HEK293 (cell line): Measurements from ENCODE around the gene CRLF2.

Source experiments
- CTCF ChIA-PET: fragments of 350-600 bp; formaldehyde crosslinking; extraction: SDS; loops from one replicate; lab custom pipeline; 2021; ENCODE audit warnings: antibody characterized with exemption; lab: Yijun Ruan, JAX
- POLR2A ChIA-PET: fragments of 300-600 bp; formaldehyde crosslinking; extraction: SDS; loops from one replicate; lab custom pipeline; 2020; ENCODE audit warnings: antibody characterized with exemption, inconsistent platforms; lab: Yijun Ruan, JAX
- H3K27ac ChIP-seq: fragments of 200-500 bp; sonication (Bioruptor generic); 2 replicates; pipeline ENCODE4 v1.5.1; 2014; ENCODE audit warnings: low read depth, low read length, control low read depth, inconsistent platforms; ENCODE audit errors: extremely low read depth
- H3K36me3 ChIP-seq, 2 experiments: fragments of 200-500 bp in 1 of 2; sonication (Bioruptor generic) in 1 of 2; 1 replicate in 1 of 2; 2 replicates in 1 of 2; pipeline ENCODE4 v1.5.1; 2014 to 2017; ENCODE audit warnings: inconsistent platforms in 2 of 2, low read length in 2 of 2; ENCODE audit not compliant: control insufficient read depth in 2 of 2, insufficient read depth in 1 of 2
- H3K4me1 ChIP-seq: fragments of 200-500 bp; sonication (Bioruptor generic); 2 replicates; pipeline ENCODE4 v1.5.1; 2014; ENCODE audit warnings: mild to moderate bottlenecking, low read length, inconsistent platforms; ENCODE audit not compliant: control insufficient read depth, insufficient read depth
- H3K4me3 ChIP-seq: 2 replicates; pipeline ENCODE4 v1.5.1; 2011; ENCODE audit warnings: low read depth, mild to moderate bottlenecking, control low read depth, low read length, moderate library complexity
- H3K9me3 ChIP-seq: fragments of 200-500 bp; sonication (Bioruptor generic); 2 replicates; pipeline ENCODE4 v1.5.1; 2014; ENCODE audit warnings: low read depth, low read length, inconsistent platforms; ENCODE audit not compliant: control insufficient read depth, insufficient read depth
- KLF16 ChIP-seq: fragments of 450-650 bp; formaldehyde crosslinking; IDR thresholded peaks from 2 replicates; pipeline ENCODE4 v1.5.1; 2017; ENCODE audit warnings: missing biosample characterization, missing genetic modification characterization
- KLF8 ChIP-seq: fragments of 450-650 bp; formaldehyde crosslinking; IDR thresholded peaks from 2 replicates; pipeline ENCODE4 v1.5.1; 2016; ENCODE audit warnings: missing biosample characterization, missing genetic modification characterization
- REPIN1 ChIP-seq: fragments of 450-650 bp; formaldehyde crosslinking; IDR thresholded peaks from 2 replicates; pipeline ENCODE4 v1.5.1; 2017; ENCODE audit warnings: missing biosample characterization, missing genetic modification characterization, low read depth
- SP7 ChIP-seq: fragments of 450-650 bp; formaldehyde crosslinking; IDR thresholded peaks from 2 replicates; pipeline ENCODE4 v1.5.1; 2016; ENCODE audit warnings: missing biosample characterization, missing genetic modification characterization
- ZBTB20 ChIP-seq: fragments of 450-650 bp; formaldehyde crosslinking; IDR thresholded peaks from 2 replicates; pipeline ENCODE4 v1.5.1; 2016; ENCODE audit warnings: missing biosample characterization, missing genetic modification characterization
- ZBTB7A ChIP-seq: fragments of 450-650 bp; formaldehyde crosslinking; IDR thresholded peaks from 2 replicates; pipeline ENCODE4 v1.5.1; 2016; ENCODE audit warnings: low read depth, missing biosample characterization, missing genetic modification characterization
- ZEB2 ChIP-seq: fragments of 450-650 bp; formaldehyde crosslinking; IDR thresholded peaks from 2 replicates; pipeline ENCODE4 v1.5.1; 2016; ENCODE audit warnings: missing biosample characterization, missing genetic modification characterization
- ZFP3 ChIP-seq: fragments of 450-650 bp; formaldehyde crosslinking; IDR thresholded peaks from 2 replicates; pipeline ENCODE4 v1.5.1; 2016; ENCODE audit warnings: low read depth, missing biosample characterization, missing genetic modification characterization
- ZFP69B ChIP-seq: fragments of 450-650 bp; formaldehyde crosslinking; IDR thresholded peaks from 2 replicates; pipeline ENCODE4 v1.5.1; 2016; ENCODE audit warnings: missing biosample characterization, missing genetic modification characterization
- ZIC2 ChIP-seq: fragments of 450-650 bp; formaldehyde crosslinking; IDR thresholded peaks from 2 replicates; pipeline ENCODE4 v1.5.1; 2016; ENCODE audit warnings: missing biosample characterization, missing genetic modification characterization
- ZNF121 ChIP-seq: fragments of 450-650 bp; formaldehyde crosslinking; IDR thresholded peaks from 2 replicates; pipeline ENCODE4 v1.5.1; 2016; ENCODE audit warnings: missing biosample characterization, missing genetic modification characterization
- ZNF157 ChIP-seq: fragments of 450-650 bp; formaldehyde crosslinking; IDR thresholded peaks from 2 replicates; pipeline ENCODE4 v1.5.1; 2016; ENCODE audit warnings: missing biosample characterization, missing genetic modification characterization
- ZNF175 ChIP-seq: fragments of 450-650 bp; formaldehyde crosslinking; IDR thresholded peaks from 2 replicates; pipeline ENCODE4 v1.5.1; 2016; ENCODE audit warnings: missing biosample characterization, missing genetic modification characterization
- ZNF211 ChIP-seq: fragments of 450-650 bp; formaldehyde crosslinking; IDR thresholded peaks from 2 replicates; pipeline ENCODE4 v1.5.1; 2016; ENCODE audit warnings: low read depth, missing biosample characterization, missing genetic modification characterization
- ZNF221 ChIP-seq: fragments of 450-650 bp; formaldehyde crosslinking; IDR thresholded peaks from 2 replicates; pipeline ENCODE4 v1.5.1; 2017; ENCODE audit warnings: missing biosample characterization, missing genetic modification characterization, borderline replicate concordance
- ZNF239 ChIP-seq: fragments of 450-650 bp; formaldehyde crosslinking; IDR thresholded peaks from 2 replicates; pipeline ENCODE4 v1.5.1; 2016; ENCODE audit warnings: missing biosample characterization, missing genetic modification characterization
- ZNF426 ChIP-seq: fragments of 450-650 bp; formaldehyde crosslinking; IDR thresholded peaks from 2 replicates; pipeline ENCODE4 v1.5.1; 2017; ENCODE audit warnings: missing biosample characterization, missing genetic modification characterization, mild to moderate bottlenecking, inconsistent platforms, moderate library complexity
- ZNF501 ChIP-seq: fragments of 450-650 bp; formaldehyde crosslinking; IDR thresholded peaks from 2 replicates; pipeline ENCODE4 v1.5.1; 2016; ENCODE audit warnings: missing biosample characterization, missing genetic modification characterization
- ZNF514 ChIP-seq: fragments of 450-650 bp; formaldehyde crosslinking; IDR thresholded peaks from 2 replicates; pipeline ENCODE4 v1.5.1; 2016; ENCODE audit warnings: missing biosample characterization, missing genetic modification characterization
- ZNF529 ChIP-seq: fragments of 450-650 bp; formaldehyde crosslinking; IDR thresholded peaks from 2 replicates; pipeline ENCODE4 v1.5.1; 2017; ENCODE audit warnings: missing genetic modification characterization, missing biosample characterization; ENCODE audit not compliant: insufficient replicate concordance
- ZNF549 ChIP-seq: fragments of 450-650 bp; IDR thresholded peaks from 2 replicates; pipeline ENCODE4 v1.5.1; 2018; ENCODE audit warnings: missing biosample characterization, missing genetic modification characterization, mild to moderate bottlenecking, inconsistent platforms, moderate library complexity
- ZNF560 ChIP-seq: fragments of 450-650 bp; formaldehyde crosslinking; IDR thresholded peaks from 2 replicates; pipeline ENCODE4 v1.5.1; 2017; ENCODE audit warnings: missing biosample characterization, missing genetic modification characterization, borderline replicate concordance
- ZNF571 ChIP-seq: fragments of 450-650 bp; formaldehyde crosslinking; IDR thresholded peaks from 2 replicates; pipeline ENCODE4 v1.5.0; 2017; ENCODE audit warnings: missing biosample characterization, missing genetic modification characterization
- ZNF585B ChIP-seq: fragments of 450-650 bp; formaldehyde crosslinking; IDR thresholded peaks from 2 replicates; pipeline ENCODE4 v1.5.1; 2016; ENCODE audit warnings: missing biosample characterization, missing genetic modification characterization
- ZNF658 ChIP-seq: fragments of 450-650 bp; formaldehyde crosslinking; IDR thresholded peaks from 2 replicates; pipeline ENCODE4; 2016; ENCODE audit warnings: missing biosample characterization, missing genetic modification characterization
- ZNF664 ChIP-seq: fragments of 450-650 bp; formaldehyde crosslinking; IDR thresholded peaks from 2 replicates; pipeline ENCODE4 v1.5.1; 2016; ENCODE audit warnings: missing biosample characterization, missing genetic modification characterization
- TF ChIP-seq, protein P1 (sequence below): sonication (generic); formaldehyde crosslinking; IDR thresholded peaks from 2 replicates; pipeline ENCODE4 v1.8.1; 2022; ENCODE audit warnings: mild to moderate bottlenecking, moderate library complexity, missing genetic modification reagents
- TF ChIP-seq, protein P2 (sequence below): fragments of 450-650 bp; formaldehyde crosslinking; IDR thresholded peaks from 2 replicates; pipeline ENCODE4 v1.5.1; 2017; ENCODE audit warnings: missing biosample characterization, missing genetic modification characterization

The CRLF2 gene

DNA sequence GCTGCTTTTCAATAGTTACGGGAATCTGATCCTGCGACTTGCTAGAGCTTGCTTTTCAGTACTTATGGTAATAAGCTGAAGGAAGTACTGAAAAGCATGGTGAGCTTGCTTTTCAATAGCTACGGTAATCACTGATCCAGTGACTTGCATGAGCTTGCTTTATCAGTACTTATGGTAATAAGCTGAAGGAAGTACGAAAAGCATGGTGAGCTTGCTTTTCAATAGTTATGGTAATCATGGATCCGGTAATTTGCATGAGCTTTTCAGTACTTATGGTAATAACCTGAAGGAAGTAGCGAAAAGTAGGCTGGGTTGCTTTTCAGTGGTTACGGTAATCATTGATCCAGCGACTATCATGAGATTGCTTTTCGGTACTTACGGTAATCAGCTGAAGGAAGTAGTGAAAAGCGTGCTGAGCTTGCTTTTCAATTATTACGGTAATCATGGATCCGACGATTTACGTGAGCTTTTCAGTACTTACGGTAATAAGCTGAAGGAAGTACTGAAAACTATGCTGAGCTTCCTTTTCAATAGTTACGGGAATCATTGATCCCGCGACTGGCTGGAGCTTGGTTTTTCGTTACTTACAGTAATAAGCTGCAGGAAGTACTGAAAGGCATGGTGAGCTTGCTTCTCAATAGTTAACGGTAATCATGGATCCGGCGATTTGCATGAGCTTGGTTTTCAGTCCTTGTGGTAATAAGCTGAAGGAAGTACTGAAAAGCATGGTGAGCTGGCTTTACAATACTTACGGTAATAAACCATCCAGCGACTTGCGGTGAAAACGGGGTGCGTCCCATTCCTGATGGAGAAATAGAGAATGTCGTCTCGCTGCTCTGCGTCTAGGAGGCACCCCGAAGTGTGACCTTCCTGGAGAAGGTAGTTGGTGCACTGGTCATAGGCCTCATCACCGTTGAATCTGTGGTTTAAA is 6.5 kb downstream of the CRLF2 start (continued):
- TF ChIP-seq ZFP69B (tag by site-specific recombination) (0 out of 2 replicates have a peak, but pooled peaks have one; percentile 27), ZNF211 (tag by site-specific recombination) (no peak), ZNF529 (tag by site-specific recombination) (no peak), ZBTB20 (no peak), REPIN1 (tag by site-specific recombination) (no peak), KLF8 (peak; percentile 46; the same call in 1 of the 2 replicates), ZBTB7A (tag by site-specific recombination) (no peak), ZNF121 (tag by site-specific recombination) (no peak), KLF16 (no peak), ZNF658 (tag by site-specific recombination) (no peak), ZNF664 (tag by site-specific recombination) (no peak), ZNF501 (tag by site-specific recombination) (no peak), ZNF175 (tag by site-specific recombination) (no peak)
- TF ChIP-seq, protein P1, sequence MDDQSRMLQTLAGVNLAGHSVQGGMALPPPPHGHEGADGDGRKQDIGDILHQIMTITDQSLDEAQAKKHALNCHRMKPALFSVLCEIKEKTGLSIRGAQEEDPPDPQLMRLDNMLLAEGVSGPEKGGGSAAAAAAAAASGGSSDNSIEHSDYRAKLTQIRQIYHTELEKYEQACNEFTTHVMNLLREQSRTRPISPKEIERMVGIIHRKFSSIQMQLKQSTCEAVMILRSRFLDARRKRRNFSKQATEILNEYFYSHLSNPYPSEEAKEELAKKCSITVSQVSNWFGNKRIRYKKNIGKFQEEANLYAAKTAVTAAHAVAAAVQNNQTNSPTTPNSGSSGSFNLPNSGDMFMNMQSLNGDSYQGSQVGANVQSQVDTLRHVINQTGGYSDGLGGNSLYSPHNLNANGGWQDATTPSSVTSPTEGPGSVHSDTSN, result no peak

DNA sequence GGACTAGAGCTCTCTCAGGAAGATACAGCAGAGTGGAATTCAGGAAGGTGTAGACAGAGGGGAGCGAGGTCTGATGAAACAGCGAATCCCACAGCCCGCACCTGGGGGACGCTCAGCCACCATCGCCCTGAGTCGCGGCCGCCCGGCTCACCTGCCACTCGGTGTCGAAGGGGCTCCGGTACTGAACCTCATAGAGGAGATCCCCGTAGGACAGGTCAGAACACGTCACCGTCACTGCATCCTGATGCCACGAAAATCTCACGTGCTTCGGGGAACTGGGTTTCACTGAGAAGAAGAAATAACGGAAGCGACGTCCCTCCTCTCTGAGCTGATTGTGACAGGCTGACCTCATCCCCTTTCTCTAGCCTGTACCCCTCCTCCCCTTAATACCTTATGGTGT is 10.2 kb downstream of the CRLF2 start:
- CTCF ChIA-PET, result no interaction called here
- Histone ChIP-seq H3K4me1 (no peaks in the 10 kb centered on the region), H3K36me3 (no peaks in the 10 kb centered on the region; a peak in 1 of 3 replicates), H3K4me3 (no peak overlapping the region), H3K9me3 (no peaks in the 10 kb centered on the region), H3K27ac (no peak overlapping the region)
- POLR2A ChIA-PET, result no interaction called here
- TF ChIP-seq ZNF549 (tag by site-specific recombination) (no peak), ZEB2 (tag by site-specific recombination) (no peak), KLF16 (no peak), ZNF175 (tag by site-specific recombination) (no peak), ZNF585B (tag by site-specific recombination) (no peak), ZBTB20 (no peak), SP7 (tag by site-specific recombination) (no peak), ZNF239 (no peak), ZIC2 (tag by site-specific recombination) (no peak), ZNF157 (tag by site-specific recombination) (no peak), ZNF514 (no peak), ZNF571 (no peak), ZNF501 (tag by site-specific recombination) (no peak), ZNF426 (no peak), ZBTB7A (tag by site-specific recombination) (no peak), ZNF560 (tag by site-specific recombination) (no peak), ZNF221 (no peak), ZFP3 (tag by site-specific recombination) (no peak)
- TF ChIP-seq, protein P2, sequence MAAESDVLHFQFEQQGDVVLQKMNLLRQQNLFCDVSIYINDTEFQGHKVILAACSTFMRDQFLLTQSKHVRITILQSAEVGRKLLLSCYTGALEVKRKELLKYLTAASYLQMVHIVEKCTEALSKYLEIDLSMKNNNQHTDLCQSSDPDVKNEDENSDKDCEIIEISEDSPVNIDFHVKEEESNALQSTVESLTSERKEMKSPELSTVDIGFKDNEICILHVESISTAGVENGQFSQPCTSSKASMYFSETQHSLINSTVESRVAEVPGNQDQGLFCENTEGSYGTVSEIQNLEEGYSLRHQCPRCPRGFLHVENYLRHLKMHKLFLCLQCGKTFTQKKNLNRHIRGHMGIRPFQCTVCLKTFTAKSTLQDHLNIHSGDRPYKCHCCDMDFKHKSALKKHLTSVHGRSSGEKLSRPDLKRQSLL (tag by site-specific recombination), result no peak
